Lung (tissue), 12 donors: Measurements from ENCODE around the gene MYOG. TPM values are rescaled to one million over a fixed set of nuclear protein-coding genes. Genes with fewer than 3 reads are reported as not detected.

Source experiments
- ATAC-seq: fragments of 200-7000 bp; cut with Tn5 transposase; one replicate; pipeline ENCODE4 v1.9.1; 2020; ENCODE audit warnings: moderate number of reproducible peaks; ENCODE audit not compliant: insufficient read depth, low FRiP score
- DNase-seq, 3 donors: peaks; one replicate each; pipeline ENCODE4 v3.0.0-alpha.2; 2013 to 2017
- H3K27ac ChIP-seq, 2 donors: one replicate each; pipeline ENCODE4 v1.5.1; 2013; ENCODE audit warnings: mild to moderate bottlenecking in 2 of 2, moderate library complexity in 2 of 2, control low read depth in 1 of 2, inconsistent platforms in 1 of 2, low read depth in 1 of 2, low read length in 1 of 2
- H3K27me3 ChIP-seq, 3 donors: one replicate each; pipeline ENCODE4 v1.5.1; 2013; ENCODE audit warnings: low read length in 2 of 3; ENCODE audit not compliant: control insufficient read depth in 3 of 3, insufficient read depth in 3 of 3
- H3K36me3 ChIP-seq, 4 donors: one replicate each; pipeline ENCODE4 v1.5.1; 2013; ENCODE audit warnings: low read length in 4 of 4, mild to moderate bottlenecking in 1 of 4, moderate library complexity in 1 of 4; ENCODE audit not compliant: control insufficient read depth in 4 of 4, insufficient read depth in 4 of 4
- H3K4me1 ChIP-seq, 5 donors: one replicate each; pipeline ENCODE4 v1.5.1; 2013; ENCODE audit warnings: low read length in 5 of 5, mild to moderate bottlenecking in 2 of 5, moderate library complexity in 1 of 5; ENCODE audit not compliant: control insufficient read depth in 5 of 5, insufficient read depth in 5 of 5
- H3K4me3 ChIP-seq: one replicate; pipeline ENCODE4 v1.5.1; 2013; ENCODE audit warnings: mild to moderate bottlenecking, control low read depth, moderate library complexity
- H3K9ac ChIP-seq, 2 donors: one replicate each; pipeline ENCODE4 v1.5.1; 2013; ENCODE audit warnings: low read length in 2 of 2, control low read depth in 1 of 2; ENCODE audit not compliant: insufficient read depth in 1 of 2
- H3K9me3 ChIP-seq, 4 donors: one replicate each; pipeline ENCODE4 v1.5.1; 2013; ENCODE audit warnings: low read length in 3 of 4, mild to moderate bottlenecking in 1 of 4, moderate library complexity in 1 of 4; ENCODE audit not compliant: control insufficient read depth in 4 of 4, insufficient read depth in 3 of 4
- WGBS, 2 donors: extraction: QIAGEN DNeasy Blood & Tissue Kit; methylation state at CpG; one replicate each; pipeline ENCODE4 v1.1.7; 2013; 5-methylcytosine and 5-hydroxymethylcytosine counted together
- polyA plus RNA-seq, 2 donors: library from polyadenylated mRNA; stranded (reverse); fragments of 200-250 nt; gene quantifications; one replicate each; pipeline ENCODE4 v1.2.1, GENCODE V29; 2013
- total RNA-seq, 2 donors: library from RNA; depleted of rRNA in 1 of 2; stranded (reverse); fragments of >200 nt in 1 of 2; gene quantifications; one replicate each; pipeline ENCODE4 v1.2.1, GENCODE V29; 2014 to 2021
- TF ChIP-seq, protein P1 (sequence below): IDR thresholded peaks from 2 replicates; pipeline ENCODE4 v1.5.1; 2012; ENCODE audit warnings: mild to moderate bottlenecking; ENCODE audit errors: control extremely low read depth, extremely low read depth
- donor health status: control.
- donor health status: control.
- donor health status: Bipolar disorder and iron deficiency.
- donor health status: healthy.
- donor health status: DM: yes; HTN: yes; CAD: no.

MYOG gene
- total and polyA plus RNA-seq, 4 donors, result not detected

DNA sequence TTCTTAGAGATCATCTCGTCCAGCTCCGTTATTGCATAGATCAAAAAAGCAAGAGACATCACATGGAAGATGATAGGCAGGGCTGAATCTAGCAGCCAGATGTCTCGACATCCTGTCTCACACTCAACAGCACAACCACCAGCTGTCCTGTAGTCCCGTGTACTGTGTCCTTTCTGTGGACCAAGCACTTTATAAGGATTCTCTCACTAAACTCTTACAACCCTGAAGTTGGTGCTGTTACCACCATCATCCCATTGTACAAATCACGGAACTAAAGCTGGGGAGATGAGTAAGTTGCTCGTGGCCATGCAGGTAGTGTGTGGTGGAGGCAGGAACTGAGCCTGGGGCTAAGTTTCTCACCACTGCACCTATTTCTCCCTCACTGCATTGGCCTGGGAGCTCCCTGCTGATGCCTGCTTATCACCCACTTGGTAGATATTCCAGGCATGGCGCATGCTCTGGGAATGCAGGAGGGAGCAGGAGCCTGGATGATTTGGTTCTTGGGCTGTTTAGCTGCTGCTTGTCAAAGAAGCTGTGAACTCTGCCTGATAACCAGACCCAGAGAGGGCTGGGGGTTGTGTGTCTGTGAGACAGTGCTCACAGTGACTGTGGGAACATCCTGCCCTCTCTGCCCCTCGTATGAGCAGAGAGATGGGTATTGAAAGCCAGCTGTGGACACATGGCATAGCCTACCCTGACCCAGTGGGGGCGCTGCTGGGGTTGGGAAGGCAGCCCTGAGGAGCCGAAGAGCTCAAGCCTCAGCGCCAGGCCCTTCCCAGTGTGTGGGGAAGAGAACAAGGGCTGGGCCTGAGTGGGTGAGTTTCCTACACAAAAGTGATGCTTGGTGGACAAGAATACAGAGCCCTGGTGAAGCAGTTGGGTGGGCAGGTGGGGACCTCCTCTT lies 46.0 kb downstream of the MYOG start:
- WGBS, 2 donors, result 55% methylated on average over 11 of the region's 11 CpGs

DNA sequence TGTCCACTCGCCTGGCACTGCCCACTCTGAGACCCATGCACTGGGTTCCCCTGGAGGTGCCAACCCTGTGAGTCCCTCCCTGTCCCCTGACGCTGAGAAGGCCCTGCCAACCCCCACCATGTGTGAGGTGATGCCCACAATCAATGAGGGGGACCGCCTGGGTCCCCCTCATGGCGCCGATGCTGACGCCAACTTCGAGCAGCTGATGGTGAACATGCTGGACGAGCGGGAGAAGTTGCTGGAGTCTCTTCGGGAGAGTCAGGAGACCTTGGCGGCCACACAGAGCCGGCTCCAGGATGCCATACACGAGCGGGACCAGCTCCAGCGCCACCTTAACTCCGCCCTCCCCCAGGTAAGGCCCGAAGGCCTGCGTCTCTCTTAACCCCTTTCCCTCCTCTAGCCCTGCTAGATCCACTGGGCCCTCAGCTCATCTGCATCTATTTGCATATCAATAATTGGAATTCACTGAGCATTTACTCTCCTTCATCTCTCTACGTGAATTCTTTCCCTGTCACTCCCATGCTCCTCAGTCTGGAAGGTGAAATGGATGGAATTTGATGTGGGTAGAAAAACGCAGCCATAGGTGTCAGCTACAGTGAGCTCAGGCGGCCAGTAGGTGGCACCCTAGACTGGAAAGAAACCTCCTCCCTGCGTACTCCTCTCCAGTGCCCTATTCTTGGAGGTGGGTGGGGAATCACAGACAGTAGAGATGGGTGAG lies 46.8 kb downstream of the MYOG start:
- 52 to 58% methylated on average over 22 of the region's 22 CpGs for WGBS, 2 donors
- H3K36me3 ChIP-seq, result no peaks in the 10 kb centered on the region
- DNase-seq, result peak; percentile 75 to 77 (median 77)
- no peaks in the 10 kb centered on the region for H3K27me3 ChIP-seq
- H3K4me3 ChIP-seq, result no peak overlapping the region
- no peak overlapping the region for H3K9ac ChIP-seq
- peaks cover 0 to 3% (median 0%) of the 10 kb centered on the region in 5 donors for H3K4me1 ChIP-seq
- peak overlapping the region in 1 of 2 donors; percentile 73 for H3K27ac ChIP-seq
- peak; percentile 70 for ATAC-seq
- peaks cover 0 to 2% (median 0%) of the 10 kb centered on the region in 4 donors for H3K9me3 ChIP-seq
- TF ChIP-seq, protein P1, sequence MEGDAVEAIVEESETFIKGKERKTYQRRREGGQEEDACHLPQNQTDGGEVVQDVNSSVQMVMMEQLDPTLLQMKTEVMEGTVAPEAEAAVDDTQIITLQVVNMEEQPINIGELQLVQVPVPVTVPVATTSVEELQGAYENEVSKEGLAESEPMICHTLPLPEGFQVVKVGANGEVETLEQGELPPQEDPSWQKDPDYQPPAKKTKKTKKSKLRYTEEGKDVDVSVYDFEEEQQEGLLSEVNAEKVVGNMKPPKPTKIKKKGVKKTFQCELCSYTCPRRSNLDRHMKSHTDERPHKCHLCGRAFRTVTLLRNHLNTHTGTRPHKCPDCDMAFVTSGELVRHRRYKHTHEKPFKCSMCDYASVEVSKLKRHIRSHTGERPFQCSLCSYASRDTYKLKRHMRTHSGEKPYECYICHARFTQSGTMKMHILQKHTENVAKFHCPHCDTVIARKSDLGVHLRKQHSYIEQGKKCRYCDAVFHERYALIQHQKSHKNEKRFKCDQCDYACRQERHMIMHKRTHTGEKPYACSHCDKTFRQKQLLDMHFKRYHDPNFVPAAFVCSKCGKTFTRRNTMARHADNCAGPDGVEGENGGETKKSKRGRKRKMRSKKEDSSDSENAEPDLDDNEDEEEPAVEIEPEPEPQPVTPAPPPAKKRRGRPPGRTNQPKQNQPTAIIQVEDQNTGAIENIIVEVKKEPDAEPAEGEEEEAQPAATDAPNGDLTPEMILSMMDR, result peak; percentile 76

More for the DNA sequence above, 46.0 kb downstream of the MYOG start:
- peaks cover 0 to 2% (median 0%) of the 10 kb centered on the region in 4 donors for H3K9me3 ChIP-seq
- H3K4me1 ChIP-seq, result peaks cover 0 to 3% (median 0%) of the 10 kb centered on the region in 5 donors
- DNase-seq (peak in 1 of 3 donors; percentile 21), ATAC-seq (no peak)
- no peaks in the 10 kb centered on the region for H3K27me3 ChIP-seq
- no peak overlapping the region for H3K9ac ChIP-seq
- TF ChIP-seq, protein P1, result no peak
- H3K27ac ChIP-seq, result peak overlapping the region in 1 of 2 donors; percentile 51
- no peaks in the 10 kb centered on the region for H3K36me3 ChIP-seq
- H3K4me3 ChIP-seq, result no peak overlapping the region

DNA sequence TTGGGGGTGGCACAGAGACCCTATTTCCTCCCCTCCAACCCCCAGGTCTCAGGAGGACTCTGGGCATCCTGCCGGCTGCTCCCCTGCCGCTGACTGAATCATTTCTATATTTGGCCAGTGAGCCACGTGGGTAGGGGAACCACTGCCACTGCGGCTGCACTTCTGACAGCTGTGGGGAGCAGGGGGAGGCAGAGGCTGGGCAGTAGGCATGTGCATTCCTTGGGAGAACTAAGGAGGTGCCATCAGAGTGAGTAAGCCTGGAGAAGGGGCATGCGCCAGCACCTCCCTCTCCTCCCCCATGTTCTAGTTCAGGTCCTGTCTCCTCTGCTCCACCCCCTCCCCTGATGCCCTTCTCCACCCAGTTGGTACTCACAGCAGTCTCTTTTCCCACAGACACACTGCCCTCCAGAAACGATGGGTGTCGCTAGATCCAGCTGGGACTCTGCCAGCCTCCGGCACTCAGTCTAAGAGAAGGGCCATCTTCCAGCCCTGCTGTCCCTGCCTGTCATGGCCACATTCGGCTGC lies 47.5 kb downstream of the MYOG start:
- peak in 2 of 3 donors; percentile 28 to 35 for DNase-seq
- no peak overlapping the region for H3K9ac ChIP-seq

More for the DNA sequence above, 47.5 kb downstream of the MYOG start:
- H3K4me1 ChIP-seq, result peaks cover 0 to 3% (median 0%) of the 10 kb centered on the region in 5 donors
- TF ChIP-seq, protein P1, result no peak
- WGBS, 2 donors, result 36 to 41% methylated on average over 9 of the region's 9 CpGs
- H3K27ac ChIP-seq, result peak overlapping the region in 1 of 2 donors; percentile 86
- H3K36me3 ChIP-seq, result no peaks in the 10 kb centered on the region
- no peak overlapping the region for H3K4me3 ChIP-seq
- H3K9me3 ChIP-seq, result peaks cover 0 to 2% (median 0%) of the 10 kb centered on the region in 4 donors
- ATAC-seq, result peak; percentile 51
- no peaks in the 10 kb centered on the region for H3K27me3 ChIP-seq
